Posterior cingulate gyrus (tissue), 11 donors: ENCODE data around the gene PPP4C.
"Not testable (repeated sequence)": the region's sequence is repeated elsewhere in the genome, so short reads cannot be mapped to it uniquely, and the experiment has no call there.

Source experiments
- DNase-seq, 10 donors: peaks; one replicate each; pipeline versions ENCODE4 v3.0.0 to v3.0.0-alpha.2; 2020 to 2021; ENCODE audit warnings: mixed read lengths in 3 of 10
- intact Hi-C: fragments of 100-400 bp; cut with DNase I; formaldehyde crosslinking; loops from one replicate; pipeline ENCODE4 v1.15.1; 2023

PPP4C gene

DNA sequence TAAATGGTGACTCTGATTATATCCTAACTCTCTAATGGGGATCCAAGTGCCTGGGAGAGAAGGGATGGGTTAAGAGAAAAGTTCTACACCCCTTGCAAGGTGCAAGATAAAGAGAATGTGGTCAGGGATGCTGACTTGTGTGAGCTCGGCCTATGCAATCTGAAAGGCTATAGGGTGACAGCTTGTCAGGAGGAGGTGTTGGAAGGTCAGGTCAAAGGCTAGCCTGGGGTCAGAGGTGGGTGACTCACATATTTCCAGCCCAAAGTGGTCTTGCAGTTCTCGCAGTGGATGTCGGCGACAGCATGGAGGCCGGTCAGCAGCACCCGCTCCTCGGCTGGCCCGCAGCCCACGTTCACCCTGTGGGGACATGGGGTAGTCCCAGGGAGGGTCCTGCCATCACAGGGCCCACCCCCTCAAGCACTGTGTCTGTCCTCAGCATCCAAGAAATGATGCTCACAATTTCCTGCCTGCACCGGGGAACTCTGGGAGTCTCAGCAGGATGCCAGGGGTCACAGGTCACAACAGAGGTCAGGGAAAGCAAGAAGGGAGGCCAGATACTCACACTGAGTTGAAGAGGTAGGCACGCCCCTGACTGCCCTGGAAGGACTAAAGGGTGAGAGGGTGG is 18.9 kb downstream of the PPP4C start:
- intact Hi-C loops, result loop anchor here (10.0 kb wide), 1 partner anchor 430 kb away; the partner anchor contains the start of gene ZNF768
- peak in 1 of 10 donors; percentile 31 for DNase-seq

DNA sequence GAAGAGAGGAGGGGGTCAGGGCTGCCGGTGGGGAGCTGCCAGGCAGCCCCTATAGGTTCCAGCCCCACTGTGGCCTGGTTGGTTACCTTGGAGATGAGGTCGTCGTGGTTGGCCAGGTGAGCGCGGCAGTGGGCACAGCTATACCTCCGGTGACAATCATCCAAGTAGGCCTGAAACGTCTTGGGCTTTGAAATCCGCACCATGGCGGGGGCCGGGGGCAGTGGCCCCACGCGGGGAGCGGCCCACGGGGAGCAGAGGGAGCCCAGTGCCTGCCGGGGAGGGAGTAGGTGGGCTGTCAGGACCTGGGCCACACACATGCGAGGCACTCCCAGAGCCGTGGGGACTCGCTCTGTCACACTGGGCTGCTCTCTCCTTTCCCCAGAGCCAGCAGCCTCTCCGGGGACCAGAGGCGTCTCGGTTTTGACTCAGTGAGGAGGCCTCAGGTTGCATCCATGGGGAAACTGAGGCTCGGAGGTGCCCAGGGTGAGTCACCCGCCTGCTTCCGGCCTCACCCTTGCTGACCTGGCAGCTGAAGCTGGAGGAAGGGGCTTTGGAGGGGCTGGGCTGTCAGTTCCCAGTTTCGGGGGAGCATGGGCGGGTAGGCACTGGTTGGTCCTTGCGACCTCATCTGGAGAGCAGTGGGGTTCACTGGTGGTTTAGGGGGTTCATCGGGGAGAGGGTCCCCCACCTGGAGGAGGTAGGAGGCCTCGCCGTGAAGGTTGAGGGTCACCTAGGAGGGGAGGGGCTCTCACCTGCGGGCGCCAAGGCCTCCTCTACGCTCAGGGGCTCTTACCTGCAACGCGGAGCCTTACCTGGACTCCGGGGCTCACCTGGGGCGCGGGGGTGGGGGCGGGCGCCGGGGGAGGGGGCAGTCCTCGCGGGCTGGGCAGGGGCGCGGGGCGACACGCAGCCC is 19.6 kb downstream of the PPP4C start:
- intact Hi-C loops, result loop anchor here (1.0 to 10.0 kb wide), 2 partner anchors 27 to 429 kb away; partner anchors contain the start of gene ZNF768
- DNase-seq, result peak in 5 of 10 donors; percentile 25 to 86 (median 67)

DNA sequence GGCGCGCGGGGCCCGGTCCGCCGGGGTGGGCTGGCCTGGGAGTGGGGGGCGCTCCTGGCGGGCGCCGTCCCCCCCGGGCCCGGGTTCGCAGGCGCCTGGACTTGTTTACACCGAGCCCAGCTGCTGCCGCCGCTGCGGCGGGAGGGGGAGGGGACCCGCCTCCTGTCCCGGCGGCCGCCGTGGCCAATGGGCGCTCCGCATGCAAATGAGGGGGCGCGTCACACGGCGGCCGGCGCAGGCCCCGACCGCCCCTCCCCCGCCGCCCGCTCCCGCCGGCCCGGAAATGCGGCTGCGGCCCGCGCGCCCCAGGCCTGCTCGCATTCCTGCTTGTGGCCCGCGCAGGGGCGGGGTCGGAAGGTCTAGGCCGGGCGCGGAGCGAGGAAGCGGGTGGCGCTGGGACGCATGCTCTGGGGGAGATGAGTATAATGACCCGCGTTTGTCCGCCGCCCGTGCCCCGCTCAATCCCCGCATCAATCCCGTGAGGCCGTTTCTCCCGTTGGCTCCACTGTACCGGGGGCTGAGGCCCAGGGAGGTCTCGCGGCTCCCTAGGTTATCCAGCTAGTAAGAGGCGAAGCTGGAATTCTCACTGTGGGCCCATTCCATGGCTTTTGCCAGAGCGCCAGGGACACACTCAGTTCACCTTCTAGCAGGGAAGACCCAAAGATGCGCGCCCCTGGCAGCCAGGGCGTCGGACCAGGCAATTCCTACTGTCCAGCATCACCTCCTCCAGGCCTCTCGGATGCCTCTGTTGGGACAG is 20.5 kb downstream of the PPP4C start, which contains the start of gene YPEL3:
Gene YPEL3 (minus strand): TSS at position 109 of the 757 bp plus-strand sequence. CDS start 731 bp downstream, outside the sequence.
- DNase-seq, result peak; percentile 79 to 99 (median 93)
- intact Hi-C loops, result loop anchor here (1.0 to 10.0 kb wide), 2 partner anchors 26 to 429 kb away; partner anchors contain the start of gene ZNF768

DNA sequence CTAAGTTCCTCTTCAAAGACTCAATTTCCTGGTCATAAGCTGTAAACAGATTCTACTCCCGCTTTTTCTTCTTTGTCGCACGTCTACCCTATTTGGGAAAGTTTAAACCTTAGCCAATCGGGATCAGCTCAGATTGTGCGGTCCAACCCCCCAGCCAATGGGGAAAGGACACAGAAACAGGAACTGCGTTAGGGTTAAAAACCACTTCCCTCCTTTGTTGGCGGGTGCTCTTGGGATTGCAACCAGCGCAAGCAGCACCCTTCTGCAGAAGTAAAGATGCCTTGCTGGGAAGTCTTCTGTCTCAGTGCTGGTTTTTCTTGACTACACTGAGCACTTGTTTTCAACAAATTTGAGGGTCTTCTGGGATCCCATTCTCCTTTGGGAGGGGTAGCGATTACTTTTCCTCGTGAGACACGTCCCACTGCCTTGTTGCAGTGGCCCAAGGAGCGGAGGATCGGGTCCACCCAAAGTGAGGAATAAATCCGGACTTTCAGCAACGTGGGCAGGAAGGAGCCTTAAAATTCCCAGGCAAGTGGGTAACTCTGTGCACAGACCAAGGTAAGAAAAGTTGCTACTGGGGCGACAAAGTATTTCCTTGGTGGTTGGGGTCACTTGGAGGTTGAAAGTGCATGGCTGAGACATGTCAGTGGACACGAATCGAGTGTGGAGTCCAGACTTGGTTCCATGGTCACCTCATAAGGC is 21.2 kb downstream of the PPP4C start:
- intact Hi-C loops, result loop anchor here (1.0 to 10.0 kb wide), 2 partner anchors 25 to 428 kb away; partner anchors contain the start of gene ZNF768
- peak in 1 of 10 donors; percentile 49 for DNase-seq

DNA sequence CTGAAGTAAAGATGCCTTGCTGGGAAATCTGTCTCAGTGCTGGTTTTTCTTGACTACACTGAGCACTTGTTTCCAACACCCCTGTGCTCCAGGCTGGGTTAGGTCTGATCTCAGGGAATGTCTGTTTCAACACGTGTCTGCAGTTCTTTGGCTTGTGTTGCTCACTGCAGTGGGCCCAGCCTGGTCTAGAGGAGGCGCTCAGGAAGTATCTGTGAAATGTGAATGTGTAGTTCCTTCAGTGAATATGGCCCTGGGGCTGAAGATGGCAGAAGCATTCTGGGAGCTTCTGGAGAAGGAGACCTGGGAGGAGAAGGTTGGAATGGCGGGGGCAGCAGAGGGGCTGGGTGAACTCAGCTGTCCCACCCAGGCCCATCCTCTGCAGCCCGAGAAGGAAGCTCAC is 28.3 kb downstream of the PPP4C start:
- DNase-seq, result no peak
- intact Hi-C loops, result no loop called here

DNA sequence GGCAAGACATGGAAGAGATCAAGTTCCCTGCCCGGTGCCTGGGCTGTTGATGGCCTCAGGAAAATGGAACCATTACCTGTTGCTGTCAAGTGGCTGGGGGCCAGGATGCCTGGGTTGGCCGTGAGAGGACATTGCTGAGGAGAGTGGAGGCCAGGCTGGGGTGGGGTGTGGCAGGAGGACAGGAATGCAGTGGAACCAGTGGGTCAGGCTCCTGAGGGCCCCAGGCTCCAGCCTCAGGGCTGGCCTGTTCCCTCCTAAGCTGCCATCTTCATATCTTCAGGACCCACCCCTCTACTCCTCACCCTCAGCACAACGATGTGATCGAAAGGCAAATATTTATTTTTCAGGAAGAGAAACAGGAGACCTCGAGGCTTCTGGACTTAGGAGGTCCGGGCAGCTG is 28.7 kb downstream of the PPP4C start:
- peak in 2 of 10 donors; percentile 59 to 70 for DNase-seq
- intact Hi-C loops, result no loop called here

DNA sequence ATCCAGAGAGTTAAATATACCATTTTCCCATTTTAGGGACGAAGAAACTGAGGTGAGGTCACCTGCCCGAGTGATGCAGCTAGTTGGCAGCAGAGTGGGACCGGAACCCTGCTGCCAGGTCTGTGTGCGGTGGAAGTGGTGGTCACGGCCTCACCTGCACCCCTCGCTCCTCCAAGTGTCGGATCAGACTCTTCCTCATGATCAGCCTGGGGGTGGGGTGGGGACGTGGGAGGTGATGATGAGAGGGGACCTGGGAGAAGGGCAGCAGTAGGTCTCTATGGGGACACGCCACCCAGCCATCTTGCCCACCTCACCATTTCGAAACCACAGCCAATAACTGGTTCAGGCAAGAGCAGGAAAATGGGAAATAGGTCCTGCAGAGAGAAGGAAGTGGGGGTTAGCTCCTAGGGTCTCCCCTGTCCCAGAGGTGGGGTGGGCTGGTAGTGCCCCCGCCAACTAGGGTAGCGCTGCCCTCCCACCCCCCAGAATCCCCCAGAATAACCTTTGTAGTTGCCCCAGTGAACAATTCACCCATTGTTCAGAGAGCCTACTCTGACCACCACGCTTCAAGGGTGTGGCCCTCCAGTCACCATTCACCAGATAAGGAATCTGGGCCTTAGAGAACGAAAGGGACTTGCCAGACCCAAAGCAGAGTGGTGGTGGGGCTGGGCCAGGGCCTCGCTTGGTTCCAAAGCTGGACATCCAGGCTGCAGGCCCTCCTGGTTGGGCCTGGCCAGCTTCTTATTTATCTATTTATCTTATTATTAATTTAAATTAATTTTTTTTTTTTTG is 32.5 kb downstream of the PPP4C start:
- intact Hi-C loops, result no loop called here
- DNase-seq, result peak in 1 of 10 donors; percentile 29

DNA sequence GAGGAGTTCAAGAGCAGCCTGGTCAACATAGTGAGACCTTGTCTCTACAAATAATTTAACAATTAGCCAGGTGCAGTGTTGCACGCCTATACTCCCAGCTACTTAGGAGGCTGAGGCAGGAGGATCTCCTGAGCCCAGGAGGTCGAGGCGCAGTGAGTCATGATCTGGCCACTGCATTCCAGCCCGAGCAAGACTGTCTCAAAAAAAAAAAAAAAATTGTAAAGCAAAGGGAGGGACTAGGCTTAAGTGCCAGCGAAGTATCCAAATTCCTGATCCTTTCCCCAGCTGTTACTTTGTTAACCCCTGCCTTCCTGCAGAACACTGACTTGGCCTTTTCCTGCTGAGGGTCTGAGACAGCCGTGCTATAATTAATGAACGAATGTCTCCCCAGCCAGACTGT is 34.9 kb downstream of the PPP4C start:
- intact Hi-C loops, result no loop called here

DNA sequence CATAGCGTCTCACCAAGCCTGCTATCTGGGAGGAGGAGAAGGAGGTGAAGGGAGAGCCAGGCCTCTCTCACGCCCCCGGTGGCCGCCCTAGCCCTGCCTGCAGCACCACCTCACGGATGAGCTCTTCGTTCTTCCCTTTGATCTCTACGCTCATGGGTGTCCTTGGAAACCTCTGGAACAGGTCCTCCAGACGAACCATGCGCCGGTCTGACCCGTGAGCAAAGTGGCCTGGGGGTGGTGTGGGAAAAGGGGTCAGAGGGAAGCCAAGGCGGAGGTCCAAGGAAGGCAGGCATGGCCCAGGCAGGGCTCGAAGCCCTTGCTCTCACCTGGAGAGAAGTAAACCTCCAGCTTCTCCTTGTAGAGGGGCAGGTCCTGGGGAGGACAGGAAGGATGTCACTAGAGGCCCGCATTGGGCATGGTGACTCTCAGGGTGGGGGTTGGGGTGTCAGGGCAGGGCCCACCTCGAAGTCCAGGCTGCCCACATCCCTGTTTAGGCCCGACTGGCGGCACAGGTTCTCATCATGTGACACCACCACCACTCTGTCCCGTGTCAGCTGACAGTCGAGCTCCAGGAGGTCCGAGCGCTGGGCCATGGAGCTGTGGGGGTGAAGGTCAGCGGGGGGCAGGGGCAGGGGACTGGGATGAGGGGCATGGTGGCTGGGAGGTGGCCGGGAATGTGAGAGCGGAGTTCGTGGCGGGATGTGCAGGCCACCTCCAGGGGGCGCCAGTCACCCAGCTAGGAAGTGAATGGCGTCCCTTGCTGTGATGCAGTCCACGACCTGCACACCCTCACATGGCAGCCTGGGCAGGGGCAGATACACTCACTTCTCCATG is 36.6 kb downstream of the PPP4C start:
- intact Hi-C loops, result no loop called here

More for the DNA sequence above, 34.9 kb downstream of the PPP4C start:
- peak in 1 of 10 donors; percentile 5 for DNase-seq

DNA sequence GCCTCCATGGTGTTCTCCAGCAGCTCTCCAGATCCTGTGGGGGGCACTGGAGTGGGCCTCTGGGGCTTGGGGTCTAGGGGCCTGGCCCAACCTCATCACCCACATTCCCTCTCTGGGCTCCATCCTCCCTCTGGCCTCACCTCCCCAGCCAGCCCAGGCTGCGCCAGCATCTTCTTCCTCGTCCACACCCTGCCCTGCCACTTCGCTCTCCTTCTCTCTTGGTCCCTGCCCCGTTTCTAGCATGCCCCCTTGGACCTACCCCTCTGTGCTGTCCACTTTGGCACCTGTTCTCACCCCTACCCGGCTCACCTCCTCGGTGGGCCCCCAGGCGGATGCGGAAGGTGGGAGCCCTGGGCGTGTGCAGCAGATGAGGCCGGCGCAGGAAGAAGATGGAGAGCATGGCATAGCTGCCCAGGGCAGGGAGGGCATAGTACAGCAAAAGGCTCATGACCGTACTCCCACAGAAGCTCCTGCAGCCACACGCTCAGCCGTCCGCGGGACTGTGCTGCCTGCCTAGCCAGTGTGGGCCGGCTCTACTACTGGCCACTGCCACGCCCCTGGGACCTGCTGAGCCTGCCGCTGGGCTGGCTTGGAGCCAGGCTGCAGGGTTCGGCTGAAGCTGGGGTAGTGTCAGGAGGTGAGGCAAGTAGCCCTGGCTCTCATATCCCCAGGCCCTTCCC is 37.4 kb downstream of the PPP4C start, which contains the start of gene GDPD3:
Gene GDPD3 (minus strand): TSS at position 507 of the 680 bp plus-strand sequence. CDS start 59 bp downstream, at position 448.
- DNase-seq, result peak in 1 of 10 donors; percentile 63
- intact Hi-C loops, result no loop called here

More for the DNA sequence above, 36.6 kb downstream of the PPP4C start:
- DNase-seq, result peak in 6 of 10 donors; percentile 53 to 93 (median 58)

DNA sequence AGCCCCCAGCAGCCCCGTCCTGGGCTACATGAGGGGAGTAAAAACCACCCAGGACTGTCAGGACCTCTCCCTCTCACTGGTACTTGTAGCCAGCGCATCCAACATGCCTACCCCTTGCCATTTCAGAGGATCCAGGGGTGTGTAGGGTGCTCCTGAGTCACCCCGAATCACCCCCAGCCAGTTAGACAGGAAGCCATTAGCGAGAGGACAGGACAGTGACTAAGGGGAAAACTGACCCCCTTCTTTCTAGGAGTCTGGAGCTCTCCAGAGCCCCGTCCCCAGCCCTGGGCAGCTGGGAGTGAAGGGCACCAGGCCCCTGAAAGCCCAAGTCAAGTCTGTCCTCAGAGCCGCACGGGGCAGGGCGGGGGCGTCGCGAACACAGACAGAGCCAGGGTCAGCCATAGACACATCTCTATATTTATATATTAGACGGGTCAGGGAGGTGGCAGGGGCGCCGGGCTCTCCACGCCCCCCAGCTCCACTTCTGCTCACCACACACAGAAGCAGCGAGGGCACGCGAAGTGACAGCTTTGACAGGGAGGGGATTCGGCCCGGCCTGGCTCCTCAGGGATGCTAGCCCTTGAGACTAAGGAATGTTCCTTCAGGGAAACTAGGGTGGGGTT is 38.0 kb downstream of the PPP4C start:
- intact Hi-C loops, result no loop called here
- peak in 1 of 10 donors; percentile 47 for DNase-seq

DNA sequence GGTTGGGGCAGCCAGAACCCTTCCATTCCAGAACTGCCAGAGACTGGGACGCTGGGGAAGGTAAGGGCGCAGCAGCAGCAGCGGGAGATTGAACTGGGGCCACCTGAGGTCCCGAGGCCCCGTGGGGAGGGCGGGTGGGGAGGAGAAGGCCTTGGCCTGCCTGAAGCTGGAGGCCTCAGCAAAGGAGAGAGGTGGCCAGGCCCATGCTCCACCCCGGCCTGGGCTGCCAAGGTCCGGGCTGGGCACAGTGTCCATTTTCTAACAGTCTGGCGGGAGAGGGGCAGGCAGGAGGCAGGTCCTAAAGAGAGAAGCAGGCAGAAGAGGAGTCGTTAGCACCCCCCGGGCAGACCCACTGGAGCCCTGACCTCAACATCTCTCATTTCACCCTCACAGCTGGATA is 38.6 kb downstream of the PPP4C start:
- intact Hi-C loops, result no loop called here
- peak in 1 of 10 donors; percentile 67 for DNase-seq

DNA sequence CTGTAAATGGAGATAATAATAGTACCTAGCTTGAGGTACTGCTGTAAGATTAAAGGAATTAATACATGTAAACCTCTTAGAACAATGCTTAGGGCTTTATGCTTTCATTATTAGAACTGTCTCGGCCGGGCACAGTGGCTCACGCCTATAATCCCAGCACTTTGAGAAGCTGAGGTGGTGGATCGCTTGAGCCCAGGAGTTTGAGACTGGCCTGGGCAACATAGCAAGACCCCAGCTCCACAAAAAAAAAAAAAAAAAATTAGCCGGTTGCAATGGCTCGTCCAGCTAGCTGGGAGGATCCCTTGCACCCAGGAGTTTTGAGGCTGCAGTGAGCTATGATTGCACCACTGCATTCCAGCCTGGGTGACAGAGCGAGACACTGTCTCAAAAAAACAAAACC is 39.0 kb downstream of the PPP4C start:
- intact Hi-C loops, result loop anchor here (1.0 kb wide), 1 partner anchor 36 kb away; no protein-coding TSS in a partner anchor
- not testable (repeated sequence) for DNase-seq

DNA sequence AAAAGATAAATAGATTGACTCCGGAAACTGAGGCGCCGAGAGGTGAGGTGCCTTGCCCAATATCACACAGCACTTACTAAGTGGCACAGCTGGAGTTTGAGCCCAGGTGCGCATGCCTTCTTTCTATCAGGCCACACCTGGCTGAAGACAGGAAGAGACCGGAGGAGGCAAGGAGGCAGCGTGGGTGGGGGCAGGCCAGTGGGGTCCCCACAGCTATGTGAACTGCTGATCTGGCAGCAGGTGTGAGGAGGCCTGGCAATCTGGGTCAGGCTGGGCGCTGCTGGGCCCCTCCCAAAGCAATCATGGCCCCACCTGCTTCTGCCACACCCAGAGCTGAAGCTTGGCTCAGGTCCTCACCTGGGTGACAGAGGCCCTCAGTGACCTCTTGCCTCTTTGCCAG is 39.4 kb downstream of the PPP4C start:
- intact Hi-C loops, result loop anchor here (1.0 kb wide), 1 partner anchor 36 kb away; no protein-coding TSS in a partner anchor
- peak in 1 of 10 donors; percentile 43 for DNase-seq

DNA sequence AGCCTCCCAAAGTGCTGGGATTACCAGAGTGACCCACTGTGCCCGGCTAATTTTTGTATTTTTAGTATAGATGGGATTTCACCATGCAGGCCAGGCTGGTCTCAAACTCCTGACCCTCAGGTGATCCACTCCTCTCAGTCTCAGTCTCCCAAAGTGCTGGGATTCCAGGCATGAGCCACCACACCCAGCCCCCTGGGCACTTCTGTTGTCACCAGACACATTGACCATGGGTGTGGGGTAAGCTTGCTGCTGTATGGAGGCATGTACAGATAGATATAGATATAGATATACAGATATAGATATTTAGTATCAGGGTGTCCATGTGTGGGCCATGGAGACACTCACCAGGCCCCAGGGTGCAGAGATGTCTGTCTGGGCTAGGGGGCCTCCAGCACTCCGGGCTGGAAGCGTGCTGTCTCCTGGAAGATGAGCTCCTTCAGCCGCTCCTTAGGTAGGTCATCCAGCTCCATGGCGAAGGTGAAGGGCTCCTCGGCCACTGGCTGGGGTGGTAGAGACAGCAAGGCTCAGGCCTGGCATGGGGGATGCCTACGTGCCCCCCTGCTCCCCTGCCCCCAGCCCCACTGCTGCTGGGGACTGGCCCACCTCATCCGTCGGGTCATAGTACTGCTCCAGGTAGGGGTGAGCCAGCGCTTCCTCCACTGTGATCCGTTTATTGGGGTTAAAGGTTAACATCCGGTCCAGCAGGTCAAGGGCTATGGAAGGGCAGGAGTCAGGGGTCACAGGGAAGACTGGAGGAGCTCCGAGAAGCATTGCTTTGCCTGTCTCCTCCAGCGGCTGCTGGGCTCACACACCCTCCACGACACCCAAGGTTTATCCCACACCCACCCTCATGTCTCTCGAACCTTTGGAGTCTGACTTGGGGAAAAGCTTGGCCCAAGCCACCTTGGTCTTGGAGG is 40.8 kb downstream of the PPP4C start:
- intact Hi-C loops, result no loop called here
- DNase-seq, result peak in 1 of 10 donors; percentile 59

DNA sequence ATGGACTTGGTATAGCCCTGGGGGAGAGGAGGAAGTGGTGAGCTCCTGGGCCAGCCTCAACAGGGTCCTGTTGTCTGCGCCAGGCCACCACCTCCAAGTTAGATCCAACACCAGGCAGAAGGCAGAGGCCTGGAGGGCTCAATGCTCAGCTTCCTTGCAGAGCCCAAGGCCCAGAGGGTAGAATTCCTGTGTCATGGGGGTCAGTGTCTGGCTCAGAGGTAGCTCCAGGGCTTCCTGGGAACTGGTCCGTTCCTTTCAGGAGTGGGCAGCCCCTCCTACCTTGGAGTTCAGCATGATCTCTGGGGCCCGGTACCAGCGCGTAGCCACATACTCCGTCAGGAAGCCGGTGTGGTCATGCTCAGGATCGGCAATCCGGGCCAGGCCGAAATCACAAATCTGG is 42.0 kb downstream of the PPP4C start:
- DNase-seq, result peak in 1 of 10 donors; percentile 25
- intact Hi-C loops, result no loop called here
